ENCODE data around the gene GOLGA6L10. TPM values are rescaled to one million over a fixed set of nuclear protein-coding genes. Genes with fewer than 3 reads are reported as not detected.

Gene GOLGA6L10
- total RNA-seq, 1 donor from 2014 or later, result 3.6 TPM

GRCh38 chr15:82298520-82298919 lies 50.8 kb downstream of the GOLGA6L10 start:
- Mint-ChIP-seq H3K4me1 (peaks cover 6% of the 10 kb centered on the region), H3K36me3 (ENCODE audit: low read depth) (no peaks in the 10 kb centered on the region), H3K4me3 (no peak overlapping the region), H3K9me3 (no peaks in the 10 kb centered on the region), H3K27me3 (ENCODE audit: low read depth) (no peaks in the 10 kb centered on the region), H3K27ac (ENCODE audit: unreplicated experiment) (no peak overlapping the region)
- DNase-seq (ENCODE audit: low read depth, low spot score), result no peak
- TF ChIP-seq, protein P1, sequence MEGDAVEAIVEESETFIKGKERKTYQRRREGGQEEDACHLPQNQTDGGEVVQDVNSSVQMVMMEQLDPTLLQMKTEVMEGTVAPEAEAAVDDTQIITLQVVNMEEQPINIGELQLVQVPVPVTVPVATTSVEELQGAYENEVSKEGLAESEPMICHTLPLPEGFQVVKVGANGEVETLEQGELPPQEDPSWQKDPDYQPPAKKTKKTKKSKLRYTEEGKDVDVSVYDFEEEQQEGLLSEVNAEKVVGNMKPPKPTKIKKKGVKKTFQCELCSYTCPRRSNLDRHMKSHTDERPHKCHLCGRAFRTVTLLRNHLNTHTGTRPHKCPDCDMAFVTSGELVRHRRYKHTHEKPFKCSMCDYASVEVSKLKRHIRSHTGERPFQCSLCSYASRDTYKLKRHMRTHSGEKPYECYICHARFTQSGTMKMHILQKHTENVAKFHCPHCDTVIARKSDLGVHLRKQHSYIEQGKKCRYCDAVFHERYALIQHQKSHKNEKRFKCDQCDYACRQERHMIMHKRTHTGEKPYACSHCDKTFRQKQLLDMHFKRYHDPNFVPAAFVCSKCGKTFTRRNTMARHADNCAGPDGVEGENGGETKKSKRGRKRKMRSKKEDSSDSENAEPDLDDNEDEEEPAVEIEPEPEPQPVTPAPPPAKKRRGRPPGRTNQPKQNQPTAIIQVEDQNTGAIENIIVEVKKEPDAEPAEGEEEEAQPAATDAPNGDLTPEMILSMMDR (conservative IDR thresholded peaks at IDR 0.05), result no peak

DNA sequence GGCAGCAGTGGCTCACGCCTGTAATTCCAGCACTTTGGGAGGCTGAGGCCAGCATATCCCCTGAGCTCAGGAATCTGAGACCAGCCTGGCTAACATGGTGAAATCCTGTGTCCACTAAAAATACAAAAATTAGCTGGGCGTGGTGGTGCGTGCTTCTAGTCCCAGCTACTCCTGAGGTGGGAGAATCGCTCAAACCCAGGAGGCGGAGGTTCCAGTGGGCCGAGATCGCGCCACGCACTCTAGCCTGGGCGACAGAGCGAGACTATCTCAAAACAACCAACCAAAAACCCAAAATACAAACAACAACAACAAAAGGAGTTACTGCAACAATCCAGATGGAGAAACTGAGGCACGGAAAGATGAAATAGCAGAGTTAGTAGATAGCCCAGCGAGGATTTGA lies 51.2 kb downstream of the GOLGA6L10 start:
- Mint-ChIP-seq H3K4me3 (no peak overlapping the region), H3K27me3 (ENCODE audit: low read depth) (no peaks in the 10 kb centered on the region), H3K36me3 (ENCODE audit: low read depth) (no peaks in the 10 kb centered on the region), H3K9me3 (no peaks in the 10 kb centered on the region), H3K27ac (ENCODE audit: unreplicated experiment) (no peak overlapping the region), H3K4me1 (peaks cover 6% of the 10 kb centered on the region)
- no peak for DNase-seq (ENCODE audit: low read depth, low spot score)
- TF ChIP-seq, protein P1 (conservative IDR thresholded peaks at IDR 0.05), result no peak

GRCh38 chr15:82297546-82297945 lies 51.7 kb downstream of the GOLGA6L10 start:
- DNase-seq (ENCODE audit: low read depth, low spot score), result no peak
- Mint-ChIP-seq H3K9me3 (no peaks in the 10 kb centered on the region), H3K4me3 (no peak overlapping the region), H3K27ac (ENCODE audit: unreplicated experiment) (no peak overlapping the region), H3K27me3 (ENCODE audit: low read depth) (no peaks in the 10 kb centered on the region), H3K36me3 (ENCODE audit: low read depth) (no peaks in the 10 kb centered on the region), H3K4me1 (peaks cover 6% of the 10 kb centered on the region)
- TF ChIP-seq, protein P1 (conservative IDR thresholded peaks at IDR 0.05), result no peak

GRCh38 chr15:82294061-82294690 lies 55.1 kb downstream of the GOLGA6L10 start:
- H3K27ac Mint-ChIP-seq (ENCODE audit: unreplicated experiment), result no peak overlapping the region
- no peak overlapping the region for H3K4me3 Mint-ChIP-seq
- no peak for DNase-seq (ENCODE audit: low read depth, low spot score)
- H3K36me3 Mint-ChIP-seq (ENCODE audit: low read depth), result no peaks in the 10 kb centered on the region
- H3K27me3 Mint-ChIP-seq (ENCODE audit: low read depth), result peaks cover 9% of the 10 kb centered on the region
- TF ChIP-seq, protein P1 (conservative IDR thresholded peaks at IDR 0.05), result no peak
- H3K9me3 Mint-ChIP-seq, result peaks cover 4% of the 10 kb centered on the region
- no peaks in the 10 kb centered on the region for H3K4me1 Mint-ChIP-seq

- TF ChIP-seq, protein P1 (conservative IDR thresholded peaks at IDR 0.05), result no peak
- Mint-ChIP-seq H3K27me3 (ENCODE audit: low read depth) (peaks cover 12% of the 10 kb centered on the region), H3K4me1 (no peaks in the 10 kb centered on the region), H3K4me3 (no peak overlapping the region), H3K36me3 (ENCODE audit: low read depth) (no peaks in the 10 kb centered on the region), H3K9me3 (peaks cover 9% of the 10 kb centered on the region), H3K27ac (ENCODE audit: unreplicated experiment) (no peak overlapping the region)
- no peak for DNase-seq (ENCODE audit: low read depth, low spot score)
These were observed 57.0 kb downstream of the GOLGA6L10 start for GRCh38 chr15:82292271-82292670.

Other genes with a start within 250 kb of the GOLGA6L10 start
- gene EFL1, start 86.7 kb downstream of the GOLGA6L10 start, total RNA-seq, result 28.0 and 28.5 TPM in 2 replicates
- 3.9 TPM in 2 replicates for gene SAXO2, start 86.7 kb downstream of the GOLGA6L10 start, total RNA-seq
- 6.4 and 6.6 TPM in 2 replicates for gene GOLGA6L9, start 80.3 kb upstream of the GOLGA6L10 start, total RNA-seq
- gene RPS17, start 191.0 kb upstream of the GOLGA6L10 start, total RNA-seq, result 2,069 and 2,072 TPM in 2 replicates